Keratinocyte (primary cell): ENCODE measurements around the gene DNAJC18.

Experiments used
- CTCF ChIP-seq, 3 experiments: IDR thresholded peaks in 1 of 3; conservative IDR thresholded peaks in 1 of 3; optimal IDR thresholded peaks in 1 of 3; 2 replicates in 2 of 3; 3 replicates in 1 of 3; pipeline versions ENCODE3 to v1.5.1; 2011; ENCODE audit warnings: low read length in 3 of 3, mild to moderate bottlenecking in 3 of 3, moderate library complexity in 2 of 3, control low read depth in 1 of 3, inconsistent platforms in 1 of 3; ENCODE audit not compliant: insufficient read depth in 2 of 3; ENCODE audit errors: extremely low read depth in 1 of 3
- EZH2 ChIP-seq: IDR thresholded peaks from one replicate; pipeline ENCODE4 v1.6.1; 2012; ENCODE audit warnings: inconsistent platforms, mild to moderate bottlenecking, low read length, moderate library complexity

DNA sequence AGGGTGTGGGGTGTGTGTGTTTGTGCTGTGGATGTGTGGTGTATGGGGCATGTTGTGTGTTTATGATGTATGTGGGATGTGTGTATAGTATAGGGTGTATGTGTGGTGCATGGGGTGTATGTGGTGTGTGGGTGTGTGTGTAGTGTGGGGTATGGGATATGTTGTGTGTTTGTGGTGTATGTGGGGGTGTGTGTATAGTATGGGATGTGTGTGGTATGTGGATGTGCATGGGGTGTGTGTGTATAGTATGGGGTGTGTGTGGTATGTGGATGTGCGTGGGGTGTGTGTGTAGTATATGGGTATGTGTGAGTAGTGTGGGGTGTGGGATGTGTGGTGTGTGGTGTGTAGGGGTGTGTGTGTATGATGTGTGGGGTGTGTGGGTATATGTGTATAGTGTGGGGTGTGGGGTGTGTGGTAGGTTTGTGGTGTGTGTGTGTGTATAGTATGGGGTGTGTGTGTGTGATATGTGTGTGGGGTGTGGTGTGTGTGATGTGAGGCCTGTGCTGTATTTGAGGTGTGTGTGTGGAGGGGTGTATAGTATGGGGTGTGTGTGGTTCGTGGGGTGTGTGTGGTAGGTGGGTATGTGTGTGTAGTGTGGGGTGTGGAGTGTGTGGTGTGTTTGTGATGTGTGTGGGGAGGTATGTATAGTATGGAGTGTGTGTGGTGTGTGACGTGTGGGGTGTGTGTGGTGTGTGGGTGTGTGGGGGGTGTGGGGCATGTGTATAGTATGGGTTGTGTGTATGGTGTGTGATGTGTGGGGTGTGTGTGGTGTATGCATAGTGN lies 12.7 kb upstream of the DNAJC18 start:
- no peak for TF ChIP-seq CTCF (optimal IDR thresholded peaks at IDR 0.05 in 1 of 3, IDR thresholded peaks at IDR 0.05 in 1 of 3, conservative IDR thresholded peaks at IDR 0.05 in 1 of 3; ENCODE audit: extremely low read depth in 1 of 3, insufficient read depth in 2 of 3, low read length in 3 of 3)
- no peak for TF ChIP-seq EZH2
